Nasal cavity respiratory epithelium epithelial cell of viscerocranial mucosa (primary cell): ENCODE measurements around the gene TMEM45A. TPM values are rescaled to one million over a fixed set of nuclear protein-coding genes. Genes with fewer than 3 reads are reported as not detected.

ENCODE experiments used
- total RNA-seq: library from RNA; depleted of rRNA; stranded (reverse); fragments of >200 nt; gene quantifications from 2 replicates; pipeline ENCODE4 v1.2.3, GENCODE V29; 2014

Gene TMEM45A
- 8.5 and 10.7 TPM in 2 replicates for total RNA-seq

GRCh38 chr3:100492059-100493006, at the start of gene TMEM45A:
TMEM45A (plus strand) TSS chr3:100492619; CDS start chr3:100555212, 62,593 bp downstream.

GRCh38 chr3:100609305-100609704, 116.9 kb downstream of the TMEM45A start, which contains the start of gene ADGRG7:
ADGRG7 (plus strand) TSS chr3:100609601; CDS start chr3:100609857, 256 bp downstream.

Other genes with a start within 250 kb of the TMEM45A start
- 43.4 and 44.8 TPM in 2 replicates for gene TBC1D23, start 231.6 kb upstream of the TMEM45A start, total RNA-seq
- 16.7 and 22.7 TPM in 2 replicates for gene NIT2, start 157.9 kb upstream of the TMEM45A start, total RNA-seq
- gene TOMM70, start 91.5 kb upstream of the TMEM45A start, total RNA-seq: 50.9 and 59.5 TPM in 2 replicates
- 1.00 and 1.4 TPM in 2 replicates for gene LNP1, start 91.1 kb upstream of the TMEM45A start, total RNA-seq
- gene ADGRG7, start 117.0 kb downstream of the TMEM45A start, total RNA-seq: 34.2 TPM in 1 of 2 replicates, not detected in the other
- gene TFG, start 216.9 kb downstream of the TMEM45A start, total RNA-seq: 104 and 112 TPM in 2 replicates